ENCODE results near the gene MYORG. TPM values are rescaled to one million over a fixed set of nuclear protein-coding genes. Genes with fewer than 3 reads are reported as not detected.

The MYORG gene
- total and polyA plus RNA-seq, 9 of the 15 experiments (the other 6 are each of a cell fraction or from before 2014, with no cell fraction given): 0.06 to 0.82 (median 0.18) TPM

GRCh38 chr9:34334916-34335315, 41.8 kb downstream of the MYORG start:
- Histone ChIP-seq H3K9me3 (replicated peaks; ENCODE audit: control insufficient read depth, insufficient read depth, low read depth, low read length) (no peaks in the 10 kb centered on the region), H3K4me3 (no peak overlapping the region), H3K4me2 (ENCODE audit: insufficient read depth, low read length) (no peak overlapping the region), H3K79me2 (ENCODE audit: control insufficient read depth, insufficient read depth, low read length) (peaks cover 5% of the 10 kb centered on the region), H3K9ac (ENCODE audit: insufficient read depth in 1 of 2, low read depth in 2 of 2, low read length in 2 of 2) (no peak overlapping the region), H3K9me1 (ENCODE audit: control insufficient read depth, insufficient read depth, low read length) (no peaks in the 10 kb centered on the region), H4K20me1 (replicated peaks; ENCODE audit: control insufficient read depth, insufficient read depth, low read length) (no peaks in the 10 kb centered on the region), H2AFZ (ENCODE audit: low read depth, low read length) (no peak overlapping the region), H3K4me1 (replicated peaks in 1 of 2; ENCODE audit: control insufficient read depth in 2 of 2, insufficient read depth in 2 of 2, low read length in 2 of 2) (peaks cover 6 to 10% of the 10 kb centered on the region in 2 experiments; a peak in 3 of 5 replicates), H3K36me3 (ENCODE audit: control insufficient read depth, insufficient read depth, low read length) (peaks cover 9% of the 10 kb centered on the region; the same call in 2 of the 3 replicates), H3K27me3 (ENCODE audit: control insufficient read depth in 2 of 2, insufficient read depth in 2 of 2, low read length in 2 of 2) (no peaks in the 10 kb centered on the region), H3K27ac (ENCODE audit: extremely low read depth, low read depth, low read length) (no peak overlapping the region)
- in situ Hi-C loops (cut with MboI) (no loop called here), intact Hi-C loops (cut with micrococcal nuclease) (no loop called here)
- TF ChIP-seq MAFF (IDR thresholded peaks at IDR 0.05; ENCODE audit: low read length) (no peak), ARID2 (IDR thresholded peaks at IDR 0.05) (no peak), DNMT1 (IDR thresholded peaks at IDR 0.05) (no peak), TBL1XR1 (IDR thresholded peaks at IDR 0.05; ENCODE audit: low read length in 2 of 2) (no peak), NEUROD1 (IDR thresholded peaks at IDR 0.05; ENCODE audit: borderline replicate concordance, low read depth, low read length, partially characterized antibody) (no peak), HMBOX1 (IDR thresholded peaks at IDR 0.05) (no peak), CSDE1 (IDR thresholded peaks at IDR 0.05) (no peak), ZNF324 (CRISPR knock-in tag; IDR thresholded peaks at IDR 0.05) (no peak)
- WGBS (ENCODE audit: insufficient coverage, low coverage, missing lambda C conversion rate): 100% methylated on average over 1 of the region's 2 CpGs
- no TSS peak for BruUV-seq (replicated peaks)
- no peak for FAIRE-seq
- ATAC-seq: no peak
- POLR2A ChIA-PET: interaction anchor here (1.7 kb wide), 1 partner anchor 42 kb away, joined by 6 read pairs; the partner anchor contains the start of gene MYORG
- CTCF ChIA-PET (ENCODE audit: low intra/inter-chr PET ratio): no interaction called here
- DNase-seq (ENCODE audit: extremely low read depth in 1 of 4, low spot score in 3 of 4): no peak

Measured in K562 (cell line).